K562 (cell line): Measurements from ENCODE around the gene YOD1. TPM values are rescaled to one million over a fixed set of nuclear protein-coding genes. Genes with fewer than 3 reads are reported as not detected.

Source experiments
- ARNT ChIP-seq, 2 experiments: fragments of 450-650 bp; IDR thresholded peaks; 2 replicates each; pipeline ENCODE4 v1.6.1; 2016; ENCODE audit warnings: mild to moderate bottlenecking in 1 of 2
- CAMTA2 ChIP-seq: fragments of 250-450 bp; sonication (Bioruptor Pico); conservative IDR thresholded peaks from 2 replicates; pipeline ENCODE4 v1.5.1; 2022
- CEBPG ChIP-seq, 3 experiments: fragments of 200-800 bp in 1 of 3; sonication (Bioruptor generic) in 1 of 3; sonication (generic) in 1 of 3; formaldehyde crosslinking in 1 of 3; IDR thresholded peaks in 2 of 3; conservative IDR thresholded peaks in 1 of 3; 2 replicates each; pipeline versions ENCODE4 v1.6.1 to v1.8.0; 2016 to 2022; ENCODE audit warnings: missing compliant biosample characterization in 2 of 3, missing genetic modification characterization in 2 of 3, mild to moderate bottlenecking in 1 of 3, missing genetic modification reagents in 1 of 3
- FOXK2 ChIP-seq, 2 experiments: fragments of 450-650 bp; IDR thresholded peaks in 1 of 2; conservative IDR thresholded peaks in 1 of 2; 2 replicates each; pipeline ENCODE4 v1.6.1; 2016; ENCODE audit warnings: low read depth in 2 of 2, mild to moderate bottlenecking in 1 of 2
- GTF2A2 ChIP-seq: IDR thresholded peaks from 2 replicates; pipeline ENCODE4 v1.6.1; 2016; ENCODE audit warnings: mild to moderate bottlenecking, missing genetic modification characterization, missing compliant biosample characterization
- HES1 ChIP-seq: fragments of 450-650 bp; IDR thresholded peaks from 2 replicates; pipeline ENCODE4 v1.6.1; 2016; ENCODE audit warnings: low read depth, mild to moderate bottlenecking, moderate library complexity
- HIVEP1 ChIP-seq: fragments of 250-450 bp; sonication (Bioruptor Pico); IDR thresholded peaks from 2 replicates; pipeline ENCODE4 v1.4.0; 2020; ENCODE audit warnings: mild to moderate bottlenecking
- MLLT1 ChIP-seq, 2 experiments: fragments of 450-650 bp; IDR thresholded peaks; 2 replicates each; pipeline ENCODE4 v1.6.1; 2016
- NFIX ChIP-seq: fragments of 250-450 bp; sonication (Bioruptor Pico); IDR thresholded peaks from 2 replicates; pipeline ENCODE4 v1.4.0; 2020; ENCODE audit warnings: low read depth, mild to moderate bottlenecking, moderate library complexity
- POLR3G ChIP-seq: IDR thresholded peaks from 2 replicates; pipeline ENCODE4 v1.6.1; 2011; ENCODE audit not compliant: insufficient read length, insufficient replicate concordance; ENCODE audit errors: extremely low read depth
- PPARD ChIP-seq: fragments of 250-450 bp; sonication (Bioruptor Pico); IDR thresholded peaks from 2 replicates; pipeline ENCODE4 v1.8.0; 2022; ENCODE audit warnings: inconsistent platforms, mild to moderate bottlenecking, moderate library complexity
- RFX1 ChIP-seq: fragments of 450-650 bp; IDR thresholded peaks from 2 replicates; pipeline ENCODE4 v1.6.1; 2016; ENCODE audit warnings: mild to moderate bottlenecking, moderate library complexity
- SNRNP70 ChIP-seq: fragments of 200-400 bp; formaldehyde crosslinking; optimal IDR thresholded peaks from 2 replicates; pipeline ENCODE3; 2017; ENCODE audit warnings: low read depth, low read length
- STAT5A ChIP-seq: IDR thresholded peaks from 2 replicates; pipeline ENCODE4 v1.6.1; 2012; ENCODE audit warnings: low read length, inconsistent platforms, borderline replicate concordance
- TAF1 ChIP-seq: IDR thresholded peaks from 2 replicates; pipeline ENCODE4 v1.6.1; 2011; ENCODE audit warnings: mild to moderate bottlenecking, low read length, moderate library complexity; ENCODE audit not compliant: insufficient read depth, control insufficient read depth, severe bottlenecking; ENCODE audit errors: extremely low read depth
- THAP7 ChIP-seq: fragments of 250-450 bp; sonication (Bioruptor Pico); IDR thresholded peaks from 2 replicates; pipeline ENCODE4 v1.5.0; 2021
- YBX1 ChIP-seq: fragments of 450-650 bp; IDR thresholded peaks from 2 replicates; pipeline ENCODE4 v1.7.1; 2016; ENCODE audit warnings: mild to moderate bottlenecking
- ZNF121 ChIP-seq: sonication (generic); formaldehyde crosslinking; conservative IDR thresholded peaks from 2 replicates; pipeline ENCODE4 v1.8.0; 2022; ENCODE audit warnings: missing genetic modification reagents
- polyA plus RNA-seq, 8 experiments: library from polyadenylated mRNA; depleted of rRNA in 4 of 8; stranded (reverse) in 5 of 8; unstranded in 3 of 8; fragments of >200 nt; fragmentation: Nextera tagmentation in 2 of 8; fragmentation: Illumina TruSeq in 1 of 8; extraction: Ambion mirVana in 2 of 8; extraction: Trizol in 1 of 8; gene quantifications; 2 replicates each; pipeline versions ENCODE4 v1.2.1 to v1.2.3, GENCODE V29; 2011 to 2014; ENCODE audit warnings: inconsistent platforms in 1 of 8, missing spikeins in 1 of 8
- total RNA-seq, 7 experiments: library from RNA; depleted of rRNA in 6 of 7; stranded (reverse); fragments of >200 nt in 6 of 7; fragmentation: Illumina TruSeq in 2 of 7; extraction: Trizol in 2 of 7; gene quantifications; 2 replicates each; pipeline versions ENCODE4 v1.2.1 to v1.2.3, GENCODE V29; 2011 to 2021; ENCODE audit warnings: low replicate concordance in 1 of 7
- TF ChIP-seq, protein P1 (sequence below), 2 experiments: fragments of 150-350 bp in 1 of 2; IDR thresholded peaks; 2 replicates each; pipeline ENCODE4 v1.6.1; 2012 to 2016; ENCODE audit warnings: low read depth in 2 of 2, low read length in 2 of 2, mild to moderate bottlenecking in 1 of 2, moderate library complexity in 1 of 2
- TF ChIP-seq, protein P2 (sequence below): sonication (generic); formaldehyde crosslinking; IDR thresholded peaks from 2 replicates; pipeline ENCODE4 v1.8.1; 2022; ENCODE audit warnings: missing genetic modification reagents

The YOD1 gene
- total and polyA plus RNA-seq, 9 of the 15 experiments (the other 6 are each of a cell fraction or from before 2014, with no cell fraction given): 18.2 to 78.1 (median 46.9) TPM

DNA sequence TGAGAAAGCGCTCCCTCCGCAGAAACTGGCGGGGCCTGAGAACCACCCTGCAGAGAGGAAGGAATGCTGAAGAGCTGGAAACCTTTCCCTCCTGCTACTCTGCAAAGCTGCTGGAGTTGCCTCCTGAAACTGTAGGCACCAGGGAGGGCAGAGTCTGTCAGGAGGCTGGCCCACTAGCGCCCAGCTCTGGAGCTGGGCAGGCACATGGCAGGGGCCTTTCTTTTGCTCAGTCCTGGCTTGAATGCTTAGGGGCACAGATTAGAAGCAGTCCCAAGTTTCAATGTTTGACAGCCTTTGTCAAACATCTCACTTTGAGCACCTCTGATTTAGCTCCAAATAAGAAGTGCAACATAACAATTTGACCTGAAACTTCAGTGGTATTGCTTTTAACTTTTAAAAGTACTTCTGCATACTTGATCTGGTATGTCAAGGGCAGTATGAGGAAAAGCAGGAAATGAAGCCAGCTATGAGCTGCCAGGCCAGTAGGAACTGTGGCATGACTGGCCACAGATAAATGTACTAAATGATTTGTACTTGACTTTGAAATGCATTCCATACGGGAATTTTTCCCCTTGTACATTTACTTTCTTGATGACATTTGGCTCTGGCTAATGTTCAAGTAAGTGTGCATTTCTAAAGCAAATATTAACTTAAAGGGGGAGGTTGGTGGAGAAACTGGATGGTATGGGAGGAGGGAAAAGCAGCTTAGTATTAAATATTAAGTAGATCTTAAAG is 25.7 kb downstream of the YOD1 start (continued):
- TF ChIP-seq, protein P1, sequence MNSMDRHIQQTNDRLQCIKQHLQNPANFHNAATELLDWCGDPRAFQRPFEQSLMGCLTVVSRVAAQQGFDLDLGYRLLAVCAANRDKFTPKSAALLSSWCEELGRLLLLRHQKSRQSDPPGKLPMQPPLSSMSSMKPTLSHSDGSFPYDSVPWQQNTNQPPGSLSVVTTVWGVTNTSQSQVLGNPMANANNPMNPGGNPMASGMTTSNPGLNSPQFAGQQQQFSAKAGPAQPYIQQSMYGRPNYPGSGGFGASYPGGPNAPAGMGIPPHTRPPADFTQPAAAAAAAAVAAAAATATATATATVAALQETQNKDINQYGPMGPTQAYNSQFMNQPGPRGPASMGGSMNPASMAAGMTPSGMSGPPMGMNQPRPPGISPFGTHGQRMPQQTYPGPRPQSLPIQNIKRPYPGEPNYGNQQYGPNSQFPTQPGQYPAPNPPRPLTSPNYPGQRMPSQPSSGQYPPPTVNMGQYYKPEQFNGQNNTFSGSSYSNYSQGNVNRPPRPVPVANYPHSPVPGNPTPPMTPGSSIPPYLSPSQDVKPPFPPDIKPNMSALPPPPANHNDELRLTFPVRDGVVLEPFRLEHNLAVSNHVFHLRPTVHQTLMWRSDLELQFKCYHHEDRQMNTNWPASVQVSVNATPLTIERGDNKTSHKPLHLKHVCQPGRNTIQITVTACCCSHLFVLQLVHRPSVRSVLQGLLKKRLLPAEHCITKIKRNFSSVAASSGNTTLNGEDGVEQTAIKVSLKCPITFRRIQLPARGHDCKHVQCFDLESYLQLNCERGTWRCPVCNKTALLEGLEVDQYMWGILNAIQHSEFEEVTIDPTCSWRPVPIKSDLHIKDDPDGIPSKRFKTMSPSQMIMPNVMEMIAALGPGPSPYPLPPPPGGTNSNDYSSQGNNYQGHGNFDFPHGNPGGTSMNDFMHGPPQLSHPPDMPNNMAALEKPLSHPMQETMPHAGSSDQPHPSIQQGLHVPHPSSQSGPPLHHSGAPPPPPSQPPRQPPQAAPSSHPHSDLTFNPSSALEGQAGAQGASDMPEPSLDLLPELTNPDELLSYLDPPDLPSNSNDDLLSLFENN (IDR thresholded peaks at IDR 0.05; ENCODE audit: low read depth in 2 of 2, low read length in 2 of 2): no peak
- no peak for TF ChIP-seq SNRNP70
- no peak for TF ChIP-seq PPARD (CRISPR knock-in tag)
- no peak; the same call in 1 of the 2 replicates for TF ChIP-seq THAP7
- no peak for TF ChIP-seq CAMTA2 (CRISPR knock-in tag)
- TF ChIP-seq ZNF121 (CRISPR knock-in tag): no peak
- TF ChIP-seq TAF1: no peak
- no peak; the same call in 1 of the 2 replicates for TF ChIP-seq HES1
- peak; percentile 68 for TF ChIP-seq HIVEP1 (CRISPR knock-in tag)
- 0 out of 2 replicates have a peak, but pooled peaks have one; percentile 6 for TF ChIP-seq STAT5A
- no peak for TF ChIP-seq MLLT1 (IDR thresholded peaks at IDR 0.05)
- TF ChIP-seq GTF2A2 (tag): peak; percentile 74
- TF ChIP-seq POLR3G: no peak
- TF ChIP-seq NFIX: peak; percentile 20; the same call in 1 of the 2 replicates
- no peak for TF ChIP-seq CEBPG (CRISPR knock-in tag; IDR thresholded peaks at IDR 0.05)
- no peak for TF ChIP-seq CEBPG (tag; conservative IDR thresholded peaks at IDR 0.05 in 1 of 2, IDR thresholded peaks at IDR 0.05 in 1 of 2)
- no peak for TF ChIP-seq ARNT (IDR thresholded peaks at IDR 0.05)
- TF ChIP-seq FOXK2 (conservative IDR thresholded peaks at IDR 0.05 in 1 of 2, IDR thresholded peaks at IDR 0.05 in 1 of 2; ENCODE audit: low read depth in 2 of 2): no peak
- no peak for TF ChIP-seq YBX1
- no peak for TF ChIP-seq RFX1
- TF ChIP-seq, protein P2, sequence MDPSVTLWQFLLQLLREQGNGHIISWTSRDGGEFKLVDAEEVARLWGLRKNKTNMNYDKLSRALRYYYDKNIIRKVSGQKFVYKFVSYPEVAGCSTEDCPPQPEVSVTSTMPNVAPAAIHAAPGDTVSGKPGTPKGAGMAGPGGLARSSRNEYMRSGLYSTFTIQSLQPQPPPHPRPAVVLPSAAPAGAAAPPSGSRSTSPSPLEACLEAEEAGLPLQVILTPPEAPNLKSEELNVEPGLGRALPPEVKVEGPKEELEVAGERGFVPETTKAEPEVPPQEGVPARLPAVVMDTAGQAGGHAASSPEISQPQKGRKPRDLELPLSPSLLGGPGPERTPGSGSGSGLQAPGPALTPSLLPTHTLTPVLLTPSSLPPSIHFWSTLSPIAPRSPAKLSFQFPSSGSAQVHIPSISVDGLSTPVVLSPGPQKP: no peak
